Neural cell (in vitro differentiated cells): Measurements from ENCODE around the gene BUB3. TPM values are rescaled to one million over a fixed set of nuclear protein-coding genes. Genes with fewer than 3 reads are reported as not detected.

Experiments
- H2AFZ ChIP-seq: fragments of 200-600, 300-800 bp; sonication (generic), shearing (Covaris generic); 2 replicates; pipeline ENCODE4 v1.6.0; 2014; ENCODE audit warnings: low read depth, mild to moderate bottlenecking, antibody characterized with exemption, low read length, moderate library complexity
- H3F3A ChIP-seq: fragments of 200-600 bp; shearing (Covaris generic); 2 replicates; pipeline ENCODE4 v1.6.1; 2016; ENCODE audit warnings: mild to moderate bottlenecking, moderate library complexity, mixed read lengths, antibody characterized with exemption, low read length; ENCODE audit not compliant: insufficient read depth, poor library complexity, severe bottlenecking
- H3K27ac ChIP-seq: fragments of 200-600, 300-800 bp; sonication (generic), shearing (Covaris generic); 2 replicates; pipeline ENCODE4 v1.5.1; 2014; ENCODE audit warnings: mild to moderate bottlenecking, low read length, moderate library complexity
- H3K27me3 ChIP-seq: fragments of 300-800, 200-600 bp; sonication (generic), shearing (Covaris generic); 2 replicates; pipeline ENCODE4 v1.6.0; 2014; ENCODE audit warnings: mild to moderate bottlenecking, low read depth, low read length, moderate library complexity; ENCODE audit not compliant: insufficient read depth
- H3K36me3 ChIP-seq: fragments of 300-800, 200-600 bp; sonication (generic), shearing (Covaris generic); 2 replicates; pipeline ENCODE4 v1.5.1; 2014; ENCODE audit warnings: mild to moderate bottlenecking, antibody characterized with exemption, low read length, moderate library complexity; ENCODE audit not compliant: insufficient read depth
- H3K4me2 ChIP-seq: fragments of 300-800, 200-600 bp; sonication (generic), shearing (Covaris generic); 2 replicates; pipeline ENCODE4 v1.6.0; 2014; ENCODE audit warnings: mild to moderate bottlenecking, low read length
- H3K4me3 ChIP-seq: fragments of 300-800, 200-600 bp; sonication (generic), shearing (Covaris generic); 2 replicates; pipeline ENCODE4 v1.5.1; 2014; ENCODE audit warnings: mild to moderate bottlenecking, low read length, moderate library complexity
- H3K79me2 ChIP-seq: fragments of 200-600 bp; shearing (Covaris generic); replicated peaks from 2 replicates; pipeline ENCODE4 v1.6.0; 2014; ENCODE audit warnings: mild to moderate bottlenecking, low read length, moderate library complexity; ENCODE audit not compliant: insufficient read depth
- H3K9ac ChIP-seq: fragments of 300-800, 200-600 bp; sonication (generic), shearing (Covaris generic); 2 replicates; pipeline ENCODE4 v1.6.1; 2016; ENCODE audit warnings: mild to moderate bottlenecking, low read length, mixed read lengths
- H3K9me2 ChIP-seq: fragments of 200-600 bp; shearing (Covaris generic); 2 replicates; pipeline ENCODE4 v1.6.1; 2016; ENCODE audit warnings: mild to moderate bottlenecking, low read length, mixed read lengths; ENCODE audit not compliant: insufficient read depth
- H3K9me3 ChIP-seq: fragments of 200-600, 300-800 bp; sonication (generic), shearing (Covaris generic); 2 replicates; pipeline ENCODE4 v1.6.1; 2016; ENCODE audit warnings: mild to moderate bottlenecking, mixed run types, low read length, moderate library complexity, mixed read lengths
- H4K20me1 ChIP-seq: fragments of 200-600 bp; shearing (Covaris generic); 2 replicates; pipeline ENCODE4 v1.6.1; 2016; ENCODE audit warnings: mild to moderate bottlenecking, mixed run types; ENCODE audit not compliant: insufficient read depth
- EP300 ChIP-seq: fragments of 450-650 bp; conservative IDR thresholded peaks from 2 replicates; pipeline ENCODE4 v1.6.1; 2014; ENCODE audit warnings: antibody characterized with exemption, mild to moderate bottlenecking, moderate library complexity; ENCODE audit not compliant: poor library complexity, severe bottlenecking
- EZH2 ChIP-seq: fragments of 200-600, 300-800 bp; shearing (Covaris generic), sonication (generic); IDR thresholded peaks from 2 replicates; pipeline ENCODE4 v1.6.1; 2014; ENCODE audit warnings: antibody characterized with exemption, low read length, borderline replicate concordance, mild to moderate bottlenecking; ENCODE audit not compliant: insufficient read depth, poor library complexity, severe bottlenecking
- MXI1 ChIP-seq: fragments of 450-650 bp; conservative IDR thresholded peaks from 2 replicates; pipeline ENCODE4 v1.6.1; 2014; ENCODE audit warnings: antibody characterized with exemption, mild to moderate bottlenecking; ENCODE audit not compliant: poor library complexity, severe bottlenecking
- POLR2AphosphoS5 ChIP-seq: IDR thresholded peaks from 2 replicates; pipeline ENCODE4 v1.6.1; 2012
- RAD21 ChIP-seq: fragments of 450-650 bp; conservative IDR thresholded peaks from 2 replicates; pipeline ENCODE4 v1.6.1; 2014; ENCODE audit warnings: antibody characterized with exemption, mild to moderate bottlenecking, moderate library complexity
- SMC3 ChIP-seq: fragments of 450-650 bp; conservative IDR thresholded peaks from 2 replicates; pipeline ENCODE4 v1.6.1; 2014; ENCODE audit warnings: antibody characterized with exemption, mild to moderate bottlenecking, moderate library complexity; ENCODE audit not compliant: poor library complexity
- TAF1 ChIP-seq: IDR thresholded peaks from 2 replicates; pipeline ENCODE4 v1.6.1; 2012; ENCODE audit warnings: low read depth
- polyA plus RNA-seq: library from polyadenylated mRNA; depleted of rRNA; stranded (reverse); fragments of >200 nt; gene quantifications from 2 replicates; pipeline ENCODE4 v1.2.3, GENCODE V29; 2014
- TF ChIP-seq, protein P1 (sequence below): fragments of 450-650 bp; IDR thresholded peaks from 2 replicates; pipeline ENCODE4 v1.5.1; 2014; ENCODE audit warnings: antibody characterized with exemption, mild to moderate bottlenecking, moderate library complexity; ENCODE audit not compliant: poor library complexity, severe bottlenecking
- TF ChIP-seq, protein P2 (sequence below): IDR thresholded peaks from 2 replicates; pipeline ENCODE4 v1.6.1; 2012; ENCODE audit warnings: borderline replicate concordance

Gene BUB3
- polyA plus RNA-seq, 1 donor from 2014 or later: 162 TPM

DNA sequence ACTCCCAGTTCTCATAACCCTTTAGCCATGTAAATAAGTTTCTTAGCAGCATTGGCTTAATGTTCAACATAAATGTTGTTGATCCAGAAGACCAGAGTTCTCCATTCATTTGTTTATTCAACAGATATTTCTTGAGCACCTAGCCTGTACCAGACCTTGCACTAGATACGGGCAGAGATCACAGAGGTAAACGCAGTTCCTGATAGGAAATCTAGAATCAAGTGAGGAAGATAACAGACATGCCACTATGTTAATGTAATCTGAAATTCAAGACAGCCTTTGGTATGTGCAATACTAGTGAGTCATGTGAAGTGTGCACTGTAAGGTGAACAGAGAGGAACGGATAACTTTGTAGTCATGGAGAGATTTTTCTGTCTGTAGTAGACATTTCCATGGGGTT, 3.0 kb downstream of the BUB3 start:
- Histone ChIP-seq H3K4me3 (no peak overlapping the region), H4K20me1 (no peaks in the 10 kb centered on the region), H2AFZ (no peak overlapping the region), H3K9me2 (no peaks in the 10 kb centered on the region), H3K27ac (no peak overlapping the region), H3K9me3 (no peaks in the 10 kb centered on the region), H3K9ac (no peak overlapping the region), H3K27me3 (peaks cover 14% of the 10 kb centered on the region), H3K79me2 (peaks cover 33% of the 10 kb centered on the region), H3K4me2 (no peak overlapping the region), H3K36me3 (peaks cover 14% of the 10 kb centered on the region), H3F3A (no peaks in the 10 kb centered on the region)
- TF ChIP-seq TAF1 (no peak), EZH2 (no peak), POLR2AphosphoS5 (no peak), SMC3 (no peak), RAD21 (no peak), MXI1 (no peak)
- TF ChIP-seq, protein P1, sequence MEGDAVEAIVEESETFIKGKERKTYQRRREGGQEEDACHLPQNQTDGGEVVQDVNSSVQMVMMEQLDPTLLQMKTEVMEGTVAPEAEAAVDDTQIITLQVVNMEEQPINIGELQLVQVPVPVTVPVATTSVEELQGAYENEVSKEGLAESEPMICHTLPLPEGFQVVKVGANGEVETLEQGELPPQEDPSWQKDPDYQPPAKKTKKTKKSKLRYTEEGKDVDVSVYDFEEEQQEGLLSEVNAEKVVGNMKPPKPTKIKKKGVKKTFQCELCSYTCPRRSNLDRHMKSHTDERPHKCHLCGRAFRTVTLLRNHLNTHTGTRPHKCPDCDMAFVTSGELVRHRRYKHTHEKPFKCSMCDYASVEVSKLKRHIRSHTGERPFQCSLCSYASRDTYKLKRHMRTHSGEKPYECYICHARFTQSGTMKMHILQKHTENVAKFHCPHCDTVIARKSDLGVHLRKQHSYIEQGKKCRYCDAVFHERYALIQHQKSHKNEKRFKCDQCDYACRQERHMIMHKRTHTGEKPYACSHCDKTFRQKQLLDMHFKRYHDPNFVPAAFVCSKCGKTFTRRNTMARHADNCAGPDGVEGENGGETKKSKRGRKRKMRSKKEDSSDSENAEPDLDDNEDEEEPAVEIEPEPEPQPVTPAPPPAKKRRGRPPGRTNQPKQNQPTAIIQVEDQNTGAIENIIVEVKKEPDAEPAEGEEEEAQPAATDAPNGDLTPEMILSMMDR: no peak
- TF ChIP-seq, protein P2, sequence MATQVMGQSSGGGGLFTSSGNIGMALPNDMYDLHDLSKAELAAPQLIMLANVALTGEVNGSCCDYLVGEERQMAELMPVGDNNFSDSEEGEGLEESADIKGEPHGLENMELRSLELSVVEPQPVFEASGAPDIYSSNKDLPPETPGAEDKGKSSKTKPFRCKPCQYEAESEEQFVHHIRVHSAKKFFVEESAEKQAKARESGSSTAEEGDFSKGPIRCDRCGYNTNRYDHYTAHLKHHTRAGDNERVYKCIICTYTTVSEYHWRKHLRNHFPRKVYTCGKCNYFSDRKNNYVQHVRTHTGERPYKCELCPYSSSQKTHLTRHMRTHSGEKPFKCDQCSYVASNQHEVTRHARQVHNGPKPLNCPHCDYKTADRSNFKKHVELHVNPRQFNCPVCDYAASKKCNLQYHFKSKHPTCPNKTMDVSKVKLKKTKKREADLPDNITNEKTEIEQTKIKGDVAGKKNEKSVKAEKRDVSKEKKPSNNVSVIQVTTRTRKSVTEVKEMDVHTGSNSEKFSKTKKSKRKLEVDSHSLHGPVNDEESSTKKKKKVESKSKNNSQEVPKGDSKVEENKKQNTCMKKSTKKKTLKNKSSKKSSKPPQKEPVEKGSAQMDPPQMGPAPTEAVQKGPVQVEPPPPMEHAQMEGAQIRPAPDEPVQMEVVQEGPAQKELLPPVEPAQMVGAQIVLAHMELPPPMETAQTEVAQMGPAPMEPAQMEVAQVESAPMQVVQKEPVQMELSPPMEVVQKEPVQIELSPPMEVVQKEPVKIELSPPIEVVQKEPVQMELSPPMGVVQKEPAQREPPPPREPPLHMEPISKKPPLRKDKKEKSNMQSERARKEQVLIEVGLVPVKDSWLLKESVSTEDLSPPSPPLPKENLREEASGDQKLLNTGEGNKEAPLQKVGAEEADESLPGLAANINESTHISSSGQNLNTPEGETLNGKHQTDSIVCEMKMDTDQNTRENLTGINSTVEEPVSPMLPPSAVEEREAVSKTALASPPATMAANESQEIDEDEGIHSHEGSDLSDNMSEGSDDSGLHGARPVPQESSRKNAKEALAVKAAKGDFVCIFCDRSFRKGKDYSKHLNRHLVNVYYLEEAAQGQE: no peak

DNA sequence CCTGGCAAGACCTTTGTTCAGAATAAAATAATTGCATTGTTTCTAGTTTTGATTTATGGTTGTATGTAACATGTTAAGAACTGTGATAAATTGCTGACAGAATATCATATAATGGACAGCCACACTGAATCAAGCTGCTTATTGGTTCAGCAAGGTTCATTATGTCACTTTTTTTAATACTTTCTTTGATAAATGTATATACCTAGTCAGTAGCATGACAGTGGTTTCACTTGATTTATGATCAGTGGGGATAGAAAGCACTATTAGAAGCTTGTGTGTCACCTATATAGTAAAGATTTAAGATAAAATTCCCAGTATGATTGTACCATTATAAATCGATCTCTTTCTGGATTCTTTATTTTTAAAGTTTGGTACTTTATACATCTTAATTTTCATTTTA, 4.5 kb downstream of the BUB3 start:
- TF ChIP-seq POLR2AphosphoS5 (no peak), EZH2 (no peak), RAD21 (no peak), TAF1 (no peak), MXI1 (no peak), SMC3 (no peak), EP300 (no peak)
- TF ChIP-seq, protein P2: no peak
- TF ChIP-seq, protein P1: no peak

More for the DNA sequence above, 4.5 kb downstream of the BUB3 start:
- Histone ChIP-seq H3K9me2 (no peaks in the 10 kb centered on the region), H3F3A (no peaks in the 10 kb centered on the region), H3K9ac (no peak overlapping the region), H3K79me2 (peaks cover 33% of the 10 kb centered on the region), H3K27me3 (no peaks in the 10 kb centered on the region), H3K27ac (no peak overlapping the region), H3K9me3 (no peaks in the 10 kb centered on the region), H3K36me3 (peaks cover 21% of the 10 kb centered on the region), H3K4me2 (no peak overlapping the region), H3K4me3 (no peak overlapping the region), H2AFZ (no peak overlapping the region), H4K20me1 (no peaks in the 10 kb centered on the region)
